GM19099 (cell line): ENCODE data around the gene GLG1.

Experiments
- POLR2A ChIP-seq: IDR thresholded peaks from 3 replicates; pipeline ENCODE4 v1.6.1; 2011; ENCODE audit warnings: low read depth; ENCODE audit not compliant: insufficient read length; ENCODE audit errors: extremely low read depth

GLG1 gene

GRCh38 chr16:74567901-74568300, 39.0 kb downstream of the GLG1 start:
- no peak for TF ChIP-seq POLR2A

GRCh38 chr16:74565378-74565777, 41.5 kb downstream of the GLG1 start:
- TF ChIP-seq POLR2A = no peak

- TF ChIP-seq POLR2A = no peak
Observed at GRCh38 chr16:74564451-74564984, 42.4 kb downstream of the GLG1 start.

GRCh38 chr16:74563828-74564263, 43.1 kb downstream of the GLG1 start:
- no peak for TF ChIP-seq POLR2A

- TF ChIP-seq POLR2A = no peak
Observed at GRCh38 chr16:74562117-74562516, 44.8 kb downstream of the GLG1 start.

- TF ChIP-seq POLR2A = no peak
Observed at GRCh38 chr16:74561626-74562025, 45.3 kb downstream of the GLG1 start.

GRCh38 chr16:74560912-74561311, 46.0 kb downstream of the GLG1 start:
- no peak for TF ChIP-seq POLR2A

GRCh38 chr16:74558873-74559272, 48.0 kb downstream of the GLG1 start:
- no peak for TF ChIP-seq POLR2A

GRCh38 chr16:74557275-74557674, 49.6 kb downstream of the GLG1 start:
- TF ChIP-seq POLR2A = no peak

- no peak for TF ChIP-seq POLR2A
Observed at GRCh38 chr16:74556375-74556922, 50.5 kb downstream of the GLG1 start.

- no peak for TF ChIP-seq POLR2A
Observed at GRCh38 chr16:74524926-74525325, 82.0 kb downstream of the GLG1 start.

GRCh38 chr16:74524117-74524516, 82.8 kb downstream of the GLG1 start:
- TF ChIP-seq POLR2A = no peak

GRCh38 chr16:74522160-74522559, 84.8 kb downstream of the GLG1 start:
- TF ChIP-seq POLR2A = no peak

GRCh38 chr16:74521691-74522090, 85.2 kb downstream of the GLG1 start:
- no peak for TF ChIP-seq POLR2A

- no peak for TF ChIP-seq POLR2A
Observed at GRCh38 chr16:74511961-74512360, 95.0 kb downstream of the GLG1 start.

- no peak for TF ChIP-seq POLR2A
Observed at GRCh38 chr16:74505011-74505410, 101.9 kb downstream of the GLG1 start.

GRCh38 chr16:74503412-74503811, 103.5 kb downstream of the GLG1 start:
- TF ChIP-seq POLR2A = no peak
